K562 (cell line): ENCODE measurements around the gene VEGFB. TPM values are rescaled to one million over a fixed set of nuclear protein-coding genes. Genes with fewer than 3 reads are reported as not detected.
A peak's percentile ranks its signal among the peaks of the same experiment; 100 is the strongest.

ENCODE experiments used
- ARID2 ChIP-seq: fragments of 450-650 bp; IDR thresholded peaks from 2 replicates; pipeline ENCODE4 v1.6.1; 2017; ENCODE audit warnings: antibody characterized with exemption, mild to moderate bottlenecking
- ARID3A ChIP-seq: IDR thresholded peaks from 2 replicates; pipeline ENCODE4 v1.6.1; 2012; ENCODE audit warnings: low read depth, low read length, improper control_type of control experiment, borderline replicate concordance
- ARNT ChIP-seq, 2 experiments: fragments of 450-650 bp; IDR thresholded peaks; 2 replicates each; pipeline ENCODE4 v1.6.1; 2016; ENCODE audit warnings: mild to moderate bottlenecking in 1 of 2
- KLF1 ChIP-seq: fragments of 450-650 bp; IDR thresholded peaks from 2 replicates; pipeline ENCODE4 v1.6.1; 2016; ENCODE audit warnings: missing genetic modification characterization, missing compliant biosample characterization
- MAFK ChIP-seq: IDR thresholded peaks from 2 replicates; pipeline ENCODE4 v1.6.1; 2011; ENCODE audit warnings: low read length, improper control_type of control experiment
- NCOA2 ChIP-seq, 2 experiments: fragments of 450-650 bp; IDR thresholded peaks; 2 replicates each; pipeline ENCODE4 v1.6.1; 2018; ENCODE audit warnings: mild to moderate bottlenecking in 2 of 2, moderate library complexity in 1 of 2; ENCODE audit not compliant: partially characterized antibody in 2 of 2
- SAFB2 ChIP-seq: fragments of 200-400 bp; formaldehyde crosslinking; IDR thresholded peaks from 2 replicates; pipeline ENCODE4 v1.6.1; 2018; ENCODE audit warnings: borderline replicate concordance, low read length, low read depth, moderate library complexity; ENCODE audit not compliant: severe bottlenecking
- STAG1 ChIP-seq: sonication (generic); formaldehyde crosslinking; IDR thresholded peaks from 2 replicates; pipeline ENCODE4 v1.5.0; 2020; ENCODE audit warnings: missing genetic modification reagents, borderline replicate concordance
- TOE1 ChIP-seq, 2 experiments: fragments of 450-650 bp in 1 of 2; sonication (generic) in 1 of 2; formaldehyde crosslinking in 1 of 2; IDR thresholded peaks; 2 replicates each; pipeline versions ENCODE4 v1.7.1 to v1.8.0; 2016 to 2022; ENCODE audit warnings: borderline replicate concordance in 2 of 2, mild to moderate bottlenecking in 2 of 2, antibody characterized with exemption in 1 of 2, inconsistent platforms in 1 of 2, low read depth in 1 of 2, missing genetic modification reagents in 1 of 2, moderate library complexity in 1 of 2
- ZNF140 ChIP-seq: fragments of 250-450 bp; sonication (Bioruptor Pico); IDR thresholded peaks from 2 replicates; pipeline ENCODE4 v1.8.0; 2021; ENCODE audit warnings: moderate library complexity, mild to moderate bottlenecking, inconsistent platforms
- ZNF224 ChIP-seq: sonication (generic); formaldehyde crosslinking; IDR thresholded peaks from 2 replicates; pipeline ENCODE4 v1.8.0; 2022; ENCODE audit warnings: mild to moderate bottlenecking, missing genetic modification reagents
- ZNF23 ChIP-seq: fragments of 250-450 bp; sonication (Bioruptor Pico); IDR thresholded peaks from 2 replicates; pipeline ENCODE4 v1.4.0; 2020; ENCODE audit warnings: mild to moderate bottlenecking
- ZNF511 ChIP-seq: sonication (generic); formaldehyde crosslinking; IDR thresholded peaks from 2 replicates; pipeline ENCODE4 v1.8.0; 2022; ENCODE audit warnings: mild to moderate bottlenecking, missing genetic modification reagents
- ZNF740 ChIP-seq, 3 experiments: fragments of 200-800 bp in 1 of 3; sonication (Bioruptor generic) in 1 of 3; sonication (generic) in 1 of 3; formaldehyde crosslinking in 1 of 3; IDR thresholded peaks; 2 replicates each; pipeline versions ENCODE4 v1.6.1 to v1.8.0; 2016 to 2022; ENCODE audit warnings: mild to moderate bottlenecking in 2 of 3, missing compliant biosample characterization in 2 of 3, missing genetic modification characterization in 2 of 3, missing genetic modification reagents in 1 of 3
- polyA plus RNA-seq, 8 experiments: library from polyadenylated mRNA; depleted of rRNA in 4 of 8; stranded (reverse) in 5 of 8; unstranded in 3 of 8; fragments of >200 nt; fragmentation: Nextera tagmentation in 2 of 8; fragmentation: Illumina TruSeq in 1 of 8; extraction: Ambion mirVana in 2 of 8; extraction: Trizol in 1 of 8; gene quantifications; 2 replicates each; pipeline versions ENCODE4 v1.2.1 to v1.2.3, GENCODE V29; 2011 to 2014; ENCODE audit warnings: inconsistent platforms in 1 of 8, missing spikeins in 1 of 8
- total RNA-seq, 7 experiments: library from RNA; depleted of rRNA in 6 of 7; stranded (reverse); fragments of >200 nt in 6 of 7; fragmentation: Illumina TruSeq in 2 of 7; extraction: Trizol in 2 of 7; gene quantifications; 2 replicates each; pipeline versions ENCODE4 v1.2.1 to v1.2.3, GENCODE V29; 2011 to 2021; ENCODE audit warnings: low replicate concordance in 1 of 7
- TF ChIP-seq, protein P1 (sequence below): fragments of 250-450 bp; sonication (Bioruptor Pico); IDR thresholded peaks from 2 replicates; pipeline ENCODE4 v1.5.0; 2021
- TF ChIP-seq, protein P2 (sequence below): fragments of 450-650 bp; IDR thresholded peaks from 2 replicates; pipeline ENCODE4 v1.6.1; 2018; ENCODE audit not compliant: partially characterized antibody

The VEGFB gene
- total and polyA plus RNA-seq, 9 of the 15 experiments (the other 6 are each of a cell fraction or from before 2014, with no cell fraction given), result 11.0 to 83.4 (median 25.7) TPM

DNA sequence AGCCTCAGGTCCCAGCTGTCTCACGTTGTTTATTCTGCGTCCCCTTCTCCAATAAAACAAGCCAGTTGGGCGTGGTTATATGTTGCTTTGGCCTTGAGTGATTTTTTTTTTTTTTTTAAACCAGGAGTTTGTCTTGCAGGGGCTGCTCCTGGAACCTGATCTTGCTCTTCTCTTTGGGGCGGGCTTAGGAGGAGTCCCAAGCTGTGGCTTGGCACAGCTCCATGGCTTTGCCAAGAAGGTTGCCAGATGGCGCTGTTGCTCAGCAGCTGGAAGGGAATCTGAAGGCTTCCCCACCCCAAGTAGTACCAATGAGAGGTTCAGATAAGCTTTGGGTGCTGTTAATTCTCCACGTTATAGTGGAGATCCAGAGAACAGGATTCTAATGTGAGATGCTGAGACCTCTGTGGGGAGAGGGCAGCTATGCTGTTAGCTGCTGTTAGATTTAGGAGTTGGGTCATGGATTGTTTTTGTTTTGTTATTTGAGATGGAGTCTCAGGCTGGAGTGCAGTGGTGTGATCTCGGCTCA is 29.9 kb upstream of the VEGFB start (continued):
- peak; percentile 41; the same call in 1 of the 2 replicates for TF ChIP-seq STAG1 (CRISPR knock-in tag)
- TF ChIP-seq, protein P1, sequence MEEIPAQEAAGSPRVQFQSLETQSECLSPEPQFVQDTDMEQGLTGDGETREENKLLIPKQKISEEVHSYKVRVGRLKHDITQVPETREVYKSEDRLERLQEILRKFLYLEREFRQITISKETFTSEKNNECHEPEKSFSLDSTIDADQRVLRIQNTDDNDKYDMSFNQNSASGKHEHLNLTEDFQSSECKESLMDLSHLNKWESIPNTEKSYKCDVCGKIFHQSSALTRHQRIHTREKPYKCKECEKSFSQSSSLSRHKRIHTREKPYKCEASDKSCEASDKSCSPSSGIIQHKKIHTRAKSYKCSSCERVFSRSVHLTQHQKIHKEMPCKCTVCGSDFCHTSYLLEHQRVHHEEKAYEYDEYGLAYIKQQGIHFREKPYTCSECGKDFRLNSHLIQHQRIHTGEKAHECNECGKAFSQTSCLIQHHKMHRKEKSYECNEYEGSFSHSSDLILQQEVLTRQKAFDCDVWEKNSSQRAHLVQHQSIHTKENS (CRISPR knock-in tag), result no peak
- TF ChIP-seq ARID2, result peak; percentile 64; the same call in 1 of the 2 replicates
- TF ChIP-seq KLF1 (tag), result no peak
- peak; percentile 36; the same call in 1 of the 2 replicates for TF ChIP-seq MAFK
- TF ChIP-seq ZNF740 (CRISPR knock-in tag; IDR thresholded peaks at IDR 0.05), result no peak
- no peak for TF ChIP-seq ZNF740 (tag; IDR thresholded peaks at IDR 0.05)
- peak in 1 of 2 experiments; percentile 61; a peak in 1 of 4 replicates for TF ChIP-seq ARNT (IDR thresholded peaks at IDR 0.05)
- no peak for TF ChIP-seq NCOA2 (IDR thresholded peaks at IDR 0.05; ENCODE audit: partially characterized antibody in 2 of 2)
- TF ChIP-seq TOE1 (IDR thresholded peaks at IDR 0.05; ENCODE audit: borderline replicate concordance), result no peak
- TF ChIP-seq TOE1 (CRISPR knock-in tag; IDR thresholded peaks at IDR 0.05; ENCODE audit: borderline replicate concordance, low read depth), result no peak
- TF ChIP-seq SAFB2, result no peak
- TF ChIP-seq, protein P2, sequence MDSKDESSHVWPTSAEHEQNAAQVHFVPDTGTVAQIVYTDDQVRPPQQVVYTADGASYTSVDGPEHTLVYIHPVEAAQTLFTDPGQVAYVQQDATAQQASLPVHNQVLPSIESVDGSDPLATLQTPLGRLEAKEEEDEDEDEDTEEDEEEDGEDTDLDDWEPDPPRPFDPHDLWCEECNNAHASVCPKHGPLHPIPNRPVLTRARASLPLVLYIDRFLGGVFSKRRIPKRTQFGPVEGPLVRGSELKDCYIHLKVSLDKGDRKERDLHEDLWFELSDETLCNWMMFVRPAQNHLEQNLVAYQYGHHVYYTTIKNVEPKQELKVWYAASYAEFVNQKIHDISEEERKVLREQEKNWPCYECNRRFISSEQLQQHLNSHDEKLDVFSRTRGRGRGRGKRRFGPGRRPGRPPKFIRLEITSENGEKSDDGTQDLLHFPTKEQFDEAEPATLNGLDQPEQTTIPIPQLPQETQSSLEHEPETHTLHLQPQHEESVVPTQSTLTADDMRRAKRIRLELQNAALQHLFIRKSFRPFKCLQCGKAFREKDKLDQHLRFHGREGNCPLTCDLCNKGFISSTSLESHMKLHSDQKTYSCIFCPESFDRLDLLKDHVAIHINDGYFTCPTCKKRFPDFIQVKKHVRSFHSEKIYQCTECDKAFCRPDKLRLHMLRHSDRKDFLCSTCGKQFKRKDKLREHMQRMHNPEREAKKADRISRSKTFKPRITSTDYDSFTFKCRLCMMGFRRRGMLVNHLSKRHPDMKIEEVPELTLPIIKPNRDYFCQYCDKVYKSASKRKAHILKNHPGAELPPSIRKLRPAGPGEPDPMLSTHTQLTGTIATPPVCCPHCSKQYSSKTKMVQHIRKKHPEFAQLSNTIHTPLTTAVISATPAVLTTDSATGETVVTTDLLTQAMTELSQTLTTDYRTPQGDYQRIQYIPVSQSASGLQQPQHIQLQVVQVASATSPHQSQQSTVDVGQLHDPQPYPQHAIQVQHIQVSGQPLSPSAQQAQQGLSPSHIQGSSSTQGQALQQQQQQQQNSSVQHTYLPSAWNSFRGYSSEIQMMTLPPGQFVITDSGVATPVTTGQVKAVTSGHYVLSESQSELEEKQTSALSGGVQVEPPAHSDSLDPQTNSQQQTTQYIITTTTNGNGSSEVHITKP, result no peak
- TF ChIP-seq ZNF511, result no peak
- no peak for TF ChIP-seq ZNF224 (CRISPR knock-in tag)
- TF ChIP-seq ZNF23, result no peak
- no peak for TF ChIP-seq ZNF140 (CRISPR knock-in tag)
- 0 out of 2 replicates have a peak, but pooled peaks have one; percentile 13 for TF ChIP-seq ARID3A
